ENCODE data around the gene COL12A1. TPM values are rescaled to one million over a fixed set of nuclear protein-coding genes. Genes with fewer than 3 reads are reported as not detected.

The COL12A1 gene
- polyA plus RNA-seq, 4 donors: 0.67 to 32.3 (median 7.1) TPM

DNA sequence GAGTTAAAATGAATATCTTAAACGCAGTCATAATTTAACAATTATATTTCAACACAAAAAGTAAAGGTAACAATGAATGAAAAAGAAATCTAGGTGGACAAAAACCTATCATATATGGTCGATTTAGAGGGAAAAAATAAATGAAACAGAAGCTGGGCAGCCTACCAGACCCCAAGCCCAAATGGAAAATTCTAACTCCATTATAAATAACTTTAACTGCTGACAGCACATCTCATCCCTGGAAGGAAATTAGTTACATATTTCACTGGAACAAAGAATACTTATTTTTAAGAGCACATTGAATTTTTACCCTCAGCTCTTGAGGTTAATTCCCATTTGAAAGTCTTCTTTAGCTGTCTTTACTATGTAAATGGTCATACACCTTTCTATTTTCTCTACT lies 39.1 kb downstream of the COL12A1 start:
- no peak overlapping the region for H3K4me3 ChIP-seq (ENCODE audit: low read depth in 1 of 3, low read length in 3 of 3)
- FAIRE-seq (no peak), DNase-seq (no peak)
- 58 to 73% (median 65%) methylated on average over 2 of the region's 2 CpGs for WGBS, 3 donors
- no peaks in the 10 kb centered on the region for H3K27me3 ChIP-seq (ENCODE audit: control insufficient read depth in 3 of 3, insufficient read depth in 3 of 3, low read length in 3 of 3)
- no peaks in the 10 kb centered on the region for H3K36me3 ChIP-seq (ENCODE audit: control insufficient read depth in 3 of 3, insufficient read depth in 2 of 3, low read depth in 1 of 3, low read length in 3 of 3)
- no peak overlapping the region for H3K27ac ChIP-seq (ENCODE audit: low read depth in 1 of 3, low read length in 2 of 3)
- H3K4me1 ChIP-seq (ENCODE audit: control insufficient read depth in 3 of 3, insufficient read depth in 2 of 3, low read depth in 1 of 3, low read length in 2 of 3): no peaks in the 10 kb centered on the region
- H3K9me3 ChIP-seq (ENCODE audit: control insufficient read depth in 2 of 2, insufficient read depth in 1 of 2, low read depth in 1 of 2, low read length in 1 of 2): no peaks in the 10 kb centered on the region

DNA sequence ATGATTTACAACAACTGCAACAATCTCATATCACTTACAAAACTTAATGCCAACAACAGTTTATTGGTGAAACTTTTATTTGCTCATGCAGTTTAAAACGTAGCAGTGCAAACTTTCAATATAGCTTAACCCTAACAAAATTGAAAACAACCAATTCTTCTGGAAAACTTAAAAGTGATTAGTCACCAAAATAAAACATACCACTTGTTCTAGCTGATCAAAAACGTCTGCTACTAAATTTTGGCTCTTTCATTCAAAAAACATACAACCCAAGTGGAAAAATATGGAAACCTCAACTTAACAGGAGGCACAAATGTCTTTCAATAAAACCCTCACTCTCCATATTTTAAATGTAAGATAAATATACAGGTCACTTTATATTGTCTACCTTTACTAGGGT lies 39.6 kb downstream of the COL12A1 start:
- WGBS, 3 donors: 28 to 31% (median 30%) methylated on average over 2 of the region's 2 CpGs
- no peaks in the 10 kb centered on the region for H3K4me1 ChIP-seq (ENCODE audit: control insufficient read depth in 3 of 3, insufficient read depth in 2 of 3, low read depth in 1 of 3, low read length in 2 of 3)
- H3K9me3 ChIP-seq (ENCODE audit: control insufficient read depth in 2 of 2, insufficient read depth in 1 of 2, low read depth in 1 of 2, low read length in 1 of 2): no peaks in the 10 kb centered on the region
- no peak overlapping the region for H3K4me3 ChIP-seq (ENCODE audit: low read depth in 1 of 3, low read length in 3 of 3)
- H3K36me3 ChIP-seq (ENCODE audit: control insufficient read depth in 3 of 3, insufficient read depth in 2 of 3, low read depth in 1 of 3, low read length in 3 of 3): no peaks in the 10 kb centered on the region
- H3K27ac ChIP-seq (ENCODE audit: low read depth in 1 of 3, low read length in 2 of 3): no peak overlapping the region
- no peak for FAIRE-seq
- H3K27me3 ChIP-seq (ENCODE audit: control insufficient read depth in 3 of 3, insufficient read depth in 3 of 3, low read length in 3 of 3): no peaks in the 10 kb centered on the region
- DNase-seq: no peak

DNA sequence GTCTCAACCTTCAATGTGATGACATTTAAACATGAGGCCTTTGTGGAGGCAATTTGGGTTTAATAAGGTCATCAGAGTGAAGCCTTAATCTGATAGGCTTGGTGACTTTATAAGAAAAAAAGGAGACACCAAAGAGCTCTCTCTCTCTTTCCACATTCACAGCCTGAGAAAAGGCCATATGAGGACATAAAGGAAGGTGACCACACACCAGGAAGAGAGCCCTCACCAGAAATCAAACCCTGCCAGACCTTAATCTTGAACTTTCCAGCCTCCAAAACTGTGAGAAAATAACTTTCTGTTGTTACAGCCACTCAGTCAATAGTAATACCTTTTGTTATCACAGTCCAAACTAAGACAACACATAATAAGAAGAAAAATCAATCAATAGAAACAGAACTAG lies 47.7 kb downstream of the COL12A1 start:
- DNase-seq (no peak), FAIRE-seq (no peak)
- Histone ChIP-seq H3K27ac (ENCODE audit: low read depth in 1 of 3, low read length in 2 of 3) (no peak overlapping the region), H3K27me3 (ENCODE audit: control insufficient read depth in 3 of 3, insufficient read depth in 3 of 3, low read length in 3 of 3) (no peaks in the 10 kb centered on the region), H3K36me3 (ENCODE audit: control insufficient read depth in 3 of 3, insufficient read depth in 2 of 3, low read depth in 1 of 3, low read length in 3 of 3) (peaks cover 0 to 2% (median 0%) of the 10 kb centered on the region in 3 donors), H3K4me1 (ENCODE audit: control insufficient read depth in 3 of 3, insufficient read depth in 2 of 3, low read depth in 1 of 3, low read length in 2 of 3) (no peaks in the 10 kb centered on the region), H3K4me3 (ENCODE audit: low read depth in 1 of 3, low read length in 3 of 3) (no peak overlapping the region), H3K9me3 (ENCODE audit: control insufficient read depth in 2 of 2, insufficient read depth in 1 of 2, low read depth in 1 of 2, low read length in 1 of 2) (no peaks in the 10 kb centered on the region)

DNA sequence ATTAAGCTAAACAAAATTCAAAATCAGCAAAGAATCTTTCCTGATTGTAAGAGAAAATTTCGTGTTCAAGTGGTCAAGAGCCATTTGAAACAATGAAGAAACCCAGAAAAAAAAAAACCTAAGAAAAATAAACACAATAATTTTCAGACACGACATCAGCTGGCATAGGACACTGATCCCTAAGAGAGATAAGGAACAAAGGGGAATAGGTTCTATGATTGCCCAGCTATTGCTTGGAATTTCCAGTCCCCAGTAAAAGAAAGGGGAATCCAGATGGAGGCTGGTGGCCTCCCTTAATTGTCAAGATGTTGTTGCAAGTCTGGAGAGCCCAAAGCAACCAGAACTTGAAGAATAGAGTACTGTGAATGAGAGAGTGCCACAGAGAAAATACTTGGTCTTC lies 48.5 kb downstream of the COL12A1 start:
- Histone ChIP-seq H3K36me3 (ENCODE audit: control insufficient read depth in 3 of 3, insufficient read depth in 2 of 3, low read depth in 1 of 3, low read length in 3 of 3) (peaks cover 0 to 2% (median 0%) of the 10 kb centered on the region in 3 donors), H3K9me3 (ENCODE audit: control insufficient read depth in 2 of 2, insufficient read depth in 1 of 2, low read depth in 1 of 2, low read length in 1 of 2) (no peaks in the 10 kb centered on the region), H3K4me1 (ENCODE audit: control insufficient read depth in 3 of 3, insufficient read depth in 2 of 3, low read depth in 1 of 3, low read length in 2 of 3) (no peaks in the 10 kb centered on the region), H3K27me3 (ENCODE audit: control insufficient read depth in 3 of 3, insufficient read depth in 3 of 3, low read length in 3 of 3) (no peaks in the 10 kb centered on the region), H3K27ac (ENCODE audit: low read depth in 1 of 3, low read length in 2 of 3) (no peak overlapping the region), H3K4me3 (ENCODE audit: low read depth in 1 of 3, low read length in 3 of 3) (no peak overlapping the region)
- 29 to 36% (median 32%) methylated on average over 2 of the region's 2 CpGs for WGBS, 3 donors
- no peak for FAIRE-seq
- DNase-seq: no peak

DNA sequence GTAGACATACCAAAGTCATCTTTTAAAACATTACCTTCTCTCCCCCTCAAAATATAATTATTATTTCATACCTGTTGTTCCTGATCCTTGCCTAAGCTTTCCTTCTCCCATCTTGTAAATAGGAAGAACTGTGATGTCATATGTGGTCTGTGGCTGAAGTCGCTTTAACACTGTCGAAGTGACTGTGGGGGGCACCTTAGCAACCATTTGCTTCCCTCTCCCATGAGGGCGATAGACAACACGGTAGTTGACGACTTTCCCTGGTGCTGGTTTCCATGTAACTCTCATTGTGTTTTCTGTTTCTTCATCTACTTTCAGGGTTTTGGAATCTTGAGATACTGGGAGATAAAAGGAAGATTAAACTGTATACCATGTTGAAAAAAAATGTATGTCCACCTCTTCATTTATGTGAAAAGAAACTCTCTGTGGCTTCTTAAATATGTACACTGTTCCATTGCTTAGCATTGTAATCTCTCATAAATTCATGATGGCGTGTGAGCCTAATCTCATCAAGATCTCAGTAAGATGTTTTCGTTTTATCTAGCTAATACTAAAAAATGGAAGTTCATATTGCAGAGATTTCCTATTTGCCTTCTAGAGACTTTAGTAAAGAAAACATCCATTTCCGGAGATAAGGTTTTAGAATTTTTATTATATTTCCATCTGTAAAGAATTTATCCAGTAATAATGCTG lies 49.5 kb downstream of the COL12A1 start:
- no peaks in the 10 kb centered on the region for H3K4me1 ChIP-seq (ENCODE audit: control insufficient read depth in 3 of 3, insufficient read depth in 2 of 3, low read depth in 1 of 3, low read length in 2 of 3)
- FAIRE-seq: no peak
- DNase-seq: no peak
- H3K27me3 ChIP-seq (ENCODE audit: control insufficient read depth in 3 of 3, insufficient read depth in 3 of 3, low read length in 3 of 3): no peaks in the 10 kb centered on the region
- no peak overlapping the region for H3K4me3 ChIP-seq (ENCODE audit: low read depth in 1 of 3, low read length in 3 of 3)
- peaks cover 0 to 2% (median 0%) of the 10 kb centered on the region in 3 donors for H3K36me3 ChIP-seq (ENCODE audit: control insufficient read depth in 3 of 3, insufficient read depth in 2 of 3, low read depth in 1 of 3, low read length in 3 of 3)
- H3K27ac ChIP-seq (ENCODE audit: low read depth in 1 of 3, low read length in 2 of 3): no peak overlapping the region
- no peaks in the 10 kb centered on the region for H3K9me3 ChIP-seq (ENCODE audit: control insufficient read depth in 2 of 2, insufficient read depth in 1 of 2, low read depth in 1 of 2, low read length in 1 of 2)
- 87 to 93% (median 89%) methylated on average over 8 of the region's 8 CpGs for WGBS, 3 donors

DNA sequence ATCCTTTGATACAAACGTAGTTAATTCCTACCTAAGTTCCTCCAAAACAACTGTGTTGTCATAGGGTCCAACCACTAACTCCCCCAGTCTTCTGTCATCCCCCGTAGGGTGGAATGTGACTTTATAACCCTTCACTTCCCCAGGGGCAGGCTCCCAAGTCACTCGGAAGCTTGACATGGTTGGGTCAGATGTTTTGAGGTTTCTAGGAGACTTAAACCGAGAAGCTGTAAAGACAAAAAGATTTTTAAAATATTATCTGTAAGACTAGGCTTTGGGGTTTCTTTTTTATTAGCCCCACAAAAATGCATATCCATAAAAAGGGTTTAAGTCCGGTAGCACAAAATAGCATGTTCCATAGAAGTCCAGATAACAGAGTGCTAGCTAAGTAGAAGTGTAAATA lies 50.2 kb downstream of the COL12A1 start:
- WGBS, 3 donors: 46 to 56% (median 52%) methylated on average over 5 of the region's 5 CpGs
- H3K27me3 ChIP-seq (ENCODE audit: control insufficient read depth in 3 of 3, insufficient read depth in 3 of 3, low read length in 3 of 3): no peaks in the 10 kb centered on the region
- no peaks in the 10 kb centered on the region for H3K9me3 ChIP-seq (ENCODE audit: control insufficient read depth in 2 of 2, insufficient read depth in 1 of 2, low read depth in 1 of 2, low read length in 1 of 2)
- no peaks in the 10 kb centered on the region for H3K4me1 ChIP-seq (ENCODE audit: control insufficient read depth in 3 of 3, insufficient read depth in 2 of 3, low read depth in 1 of 3, low read length in 2 of 3)
- H3K27ac ChIP-seq (ENCODE audit: low read depth in 1 of 3, low read length in 2 of 3): no peak overlapping the region
- peaks cover 0 to 2% (median 0%) of the 10 kb centered on the region in 3 donors for H3K36me3 ChIP-seq (ENCODE audit: control insufficient read depth in 3 of 3, insufficient read depth in 2 of 3, low read depth in 1 of 3, low read length in 3 of 3)
- no peak for FAIRE-seq
- no peak overlapping the region for H3K4me3 ChIP-seq (ENCODE audit: low read depth in 1 of 3, low read length in 3 of 3)
- no peak for DNase-seq

DNA sequence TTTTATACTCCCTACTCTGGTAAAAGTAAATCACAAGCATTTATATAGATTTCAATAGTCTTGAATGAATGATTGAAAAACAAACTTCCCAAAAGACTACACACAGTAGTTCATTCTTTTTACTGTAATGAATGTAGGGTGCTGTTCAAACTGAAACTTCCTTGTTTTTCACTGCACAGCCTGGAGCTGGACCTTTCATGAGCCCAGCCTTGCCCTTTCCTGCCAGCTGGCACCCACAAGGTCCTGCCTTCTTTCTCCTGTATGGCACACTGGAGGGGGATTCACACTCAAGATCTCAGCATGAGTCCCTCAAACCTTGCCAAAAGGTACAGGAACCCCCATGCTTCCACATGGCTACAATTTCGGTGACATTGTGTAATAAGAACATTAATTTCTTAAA lies 50.9 kb downstream of the COL12A1 start:
- H3K4me3 ChIP-seq (ENCODE audit: low read depth in 1 of 3, low read length in 3 of 3): no peak overlapping the region
- H3K4me1 ChIP-seq (ENCODE audit: control insufficient read depth in 3 of 3, insufficient read depth in 2 of 3, low read depth in 1 of 3, low read length in 2 of 3): no peaks in the 10 kb centered on the region
- WGBS, 3 donors: 86 to 98% (median 88%) methylated on average over 1 of the region's 1 CpG
- H3K27me3 ChIP-seq (ENCODE audit: control insufficient read depth in 3 of 3, insufficient read depth in 3 of 3, low read length in 3 of 3): no peaks in the 10 kb centered on the region
- no peak overlapping the region for H3K27ac ChIP-seq (ENCODE audit: low read depth in 1 of 3, low read length in 2 of 3)
- FAIRE-seq (no peak), DNase-seq (no peak)
- peaks cover 0 to 2% (median 0%) of the 10 kb centered on the region in 3 donors for H3K36me3 ChIP-seq (ENCODE audit: control insufficient read depth in 3 of 3, insufficient read depth in 2 of 3, low read depth in 1 of 3, low read length in 3 of 3)
- no peaks in the 10 kb centered on the region for H3K9me3 ChIP-seq (ENCODE audit: control insufficient read depth in 2 of 2, insufficient read depth in 1 of 2, low read depth in 1 of 2, low read length in 1 of 2)

DNA sequence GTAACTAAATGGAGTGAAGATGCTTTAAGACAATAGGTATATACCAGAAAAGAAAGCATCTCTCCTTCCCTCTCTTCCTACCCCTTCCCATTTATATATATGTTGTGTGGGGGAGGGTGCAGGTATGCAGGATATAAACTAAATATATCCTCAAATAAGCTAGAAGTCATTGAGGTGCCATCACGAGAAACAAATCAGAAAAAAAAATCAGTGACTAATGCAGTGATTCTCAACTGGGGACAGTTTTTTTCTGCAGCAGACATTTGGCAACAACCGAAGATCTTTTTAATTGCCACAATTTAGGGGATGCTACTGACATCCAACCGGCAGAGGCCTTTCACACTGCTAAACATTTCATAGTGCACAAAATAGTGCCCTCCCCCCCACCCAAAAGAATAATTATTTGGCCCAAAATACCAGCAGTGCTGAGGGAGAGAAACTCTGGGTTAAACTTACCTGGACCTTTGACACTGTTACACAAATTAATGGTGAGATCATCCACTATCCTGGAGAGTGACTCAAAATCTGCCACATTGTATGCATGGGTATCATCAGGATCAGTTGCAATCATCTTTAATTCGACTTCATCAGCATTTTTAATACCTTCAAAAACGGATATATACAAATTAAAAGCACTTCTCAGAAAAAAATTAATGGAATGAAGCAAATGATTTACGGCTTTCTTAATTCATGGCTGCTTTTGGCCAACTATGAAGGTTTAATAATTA lies 55.0 kb downstream of the COL12A1 start:
- no peak for DNase-seq
- no peak overlapping the region for H3K27ac ChIP-seq (ENCODE audit: low read depth in 1 of 3, low read length in 2 of 3)
- H3K9me3 ChIP-seq (ENCODE audit: control insufficient read depth in 2 of 2, insufficient read depth in 1 of 2, low read depth in 1 of 2, low read length in 1 of 2): no peaks in the 10 kb centered on the region
- H3K4me1 ChIP-seq (ENCODE audit: control insufficient read depth in 3 of 3, insufficient read depth in 2 of 3, low read depth in 1 of 3, low read length in 2 of 3): no peaks in the 10 kb centered on the region
- no peaks in the 10 kb centered on the region for H3K27me3 ChIP-seq (ENCODE audit: control insufficient read depth in 3 of 3, insufficient read depth in 3 of 3, low read length in 3 of 3)
- H3K4me3 ChIP-seq (ENCODE audit: low read depth in 1 of 3, low read length in 3 of 3): no peak overlapping the region
- H3K36me3 ChIP-seq (ENCODE audit: control insufficient read depth in 3 of 3, insufficient read depth in 2 of 3, low read depth in 1 of 3, low read length in 3 of 3): no peaks in the 10 kb centered on the region
- no peak for FAIRE-seq
- WGBS, 3 donors: 66 to 69% (median 68%) methylated on average over 6 of the region's 6 CpGs

DNA sequence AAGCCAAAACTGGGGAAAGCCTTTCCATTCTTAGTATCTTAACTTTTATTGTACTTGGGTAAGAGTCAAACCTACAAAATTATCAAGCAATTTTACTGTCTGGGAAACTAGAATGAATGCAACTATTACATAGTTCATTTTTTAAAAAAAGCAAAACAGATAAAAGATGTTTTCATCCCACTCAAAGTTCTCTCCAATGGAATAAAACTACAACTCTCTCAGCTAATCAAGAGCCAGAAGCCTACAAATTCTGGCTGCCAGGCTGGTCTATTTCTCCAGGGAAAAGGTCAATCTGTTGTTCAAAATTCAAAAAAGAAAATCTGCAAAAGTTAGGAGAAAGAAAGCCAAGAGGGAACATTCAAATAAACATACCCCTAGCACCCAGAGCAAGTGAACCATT lies 56.2 kb downstream of the COL12A1 start:
- H3K27ac ChIP-seq (ENCODE audit: low read depth in 1 of 3, low read length in 2 of 3): no peak overlapping the region
- H3K4me1 ChIP-seq (ENCODE audit: control insufficient read depth in 3 of 3, insufficient read depth in 2 of 3, low read depth in 1 of 3, low read length in 2 of 3): no peaks in the 10 kb centered on the region
- no peaks in the 10 kb centered on the region for H3K9me3 ChIP-seq (ENCODE audit: control insufficient read depth in 2 of 2, insufficient read depth in 1 of 2, low read depth in 1 of 2, low read length in 1 of 2)
- no peaks in the 10 kb centered on the region for H3K36me3 ChIP-seq (ENCODE audit: control insufficient read depth in 3 of 3, insufficient read depth in 2 of 3, low read depth in 1 of 3, low read length in 3 of 3)
- H3K27me3 ChIP-seq (ENCODE audit: control insufficient read depth in 3 of 3, insufficient read depth in 3 of 3, low read length in 3 of 3): no peaks in the 10 kb centered on the region
- no peak overlapping the region for H3K4me3 ChIP-seq (ENCODE audit: low read depth in 1 of 3, low read length in 3 of 3)
- FAIRE-seq: no peak
- no peak for DNase-seq
